H1 (cell line): ENCODE results near the gene KCNQ1OT1. TPM values are rescaled to one million over a fixed set of nuclear protein-coding genes. Genes with fewer than 3 reads are reported as not detected.

Source experiments
- CTCF ChIA-PET: fragments of 300-600 bp; sonication (Branson Sonifier 250); formaldehyde crosslinking; loops from one replicate; lab custom pipeline; 2021; ENCODE audit not compliant: partially characterized antibody; lab: Charles Lee
- POLR2A ChIA-PET: fragments of 300-600 bp; sonication (Branson Sonifier 250); formaldehyde crosslinking; loops from one replicate; lab custom pipeline; 2021; ENCODE audit warnings: inconsistent platforms; ENCODE audit not compliant: partially characterized antibody; lab: Charles Lee
- DNase-seq, 2 experiments: peaks; one replicate each; pipeline versions ENCODE4 v3.0.0 to v3.0.0-alpha.2; 2010 to 2022; ENCODE audit warnings: low spot score in 2 of 2, low read depth in 1 of 2, mixed read lengths in 1 of 2
- FAIRE-seq: peaks from 2 replicates; lab custom pipeline; 2011; peaks lifted over from hg19 to GRCh38; lab: Jason Lieb, UNC
- H2AFZ ChIP-seq: 2 replicates; pipeline ENCODE4 v1.8.1; 2012; ENCODE audit warnings: low read length, inconsistent platforms
- H2AK5ac ChIP-seq: 2 replicates; pipeline ENCODE4 v1.6.1; 2013; ENCODE audit warnings: low read depth, low read length
- H2BK120ac ChIP-seq: replicated peaks from 2 replicates; pipeline ENCODE3; 2013; ENCODE audit warnings: low read depth, low read length, inconsistent platforms
- H2BK12ac ChIP-seq: 2 replicates; pipeline ENCODE4 v1.6.1; 2013; ENCODE audit warnings: low read depth, low read length
- H2BK15ac ChIP-seq: 2 replicates; pipeline ENCODE4 v1.6.1; 2013; ENCODE audit warnings: low read length
- H2BK20ac ChIP-seq: 2 replicates; pipeline ENCODE4 v1.6.1; 2013; ENCODE audit warnings: low read length
- H2BK5ac ChIP-seq: 2 replicates; pipeline ENCODE4 v1.6.1; 2013; ENCODE audit warnings: low read depth, low read length
- H3K14ac ChIP-seq: 2 replicates; pipeline ENCODE4 v1.6.1; 2013; ENCODE audit warnings: inconsistent platforms; ENCODE audit not compliant: insufficient read length
- H3K18ac ChIP-seq: 2 replicates; pipeline ENCODE4 v1.6.1; 2013; ENCODE audit warnings: low read length; ENCODE audit errors: extremely low read depth
- H3K23ac ChIP-seq: 2 replicates; pipeline ENCODE4 v1.6.1; 2013; ENCODE audit warnings: inconsistent platforms; ENCODE audit not compliant: insufficient read length
- H3K23me2 ChIP-seq: 2 replicates; pipeline ENCODE4 v1.6.1; 2013; ENCODE audit warnings: low read depth, low read length
- H3K27ac ChIP-seq: 2 replicates; pipeline ENCODE4 v1.6.1; 2011; ENCODE audit warnings: low read depth, low read length, inconsistent platforms
- H3K27me3 ChIP-seq, 4 experiments: replicated peaks in 1 of 4; 1 replicate in 1 of 4; 2 replicates in 3 of 4; pipeline versions ENCODE4 v1.6.1 to v1.8.1; 2011 to 2013; ENCODE audit warnings: low read length in 3 of 4, mild to moderate bottlenecking in 3 of 4, inconsistent platforms in 2 of 4, mixed read lengths in 2 of 4, moderate library complexity in 1 of 4; ENCODE audit not compliant: control insufficient read depth in 3 of 4, insufficient read depth in 3 of 4; ENCODE audit errors: extremely low read depth in 1 of 4
- H3K36me3 ChIP-seq, 4 experiments: 2 replicates each; pipeline versions ENCODE4 v1.6.1 to v1.8.1; 2011 to 2013; ENCODE audit warnings: mild to moderate bottlenecking in 4 of 4, low read length in 3 of 4, moderate library complexity in 2 of 4, control low read depth in 1 of 4, inconsistent platforms in 1 of 4; ENCODE audit not compliant: insufficient read depth in 4 of 4, control insufficient read depth in 2 of 4
- H3K4ac ChIP-seq: replicated peaks from 2 replicates; pipeline ENCODE3; 2013; ENCODE audit warnings: low read length, low read depth, mixed read lengths, inconsistent platforms; ENCODE audit not compliant: insufficient read length
- H3K4me1 ChIP-seq, 4 experiments: replicated peaks in 1 of 4; 1 replicate in 1 of 4; 2 replicates in 3 of 4; pipeline versions ENCODE4 v1.6.1 to v1.8.1; 2011 to 2013; ENCODE audit warnings: low read length in 3 of 4, inconsistent platforms in 2 of 4, mixed read lengths in 1 of 4; ENCODE audit not compliant: insufficient read depth in 4 of 4, control insufficient read depth in 3 of 4
- H3K4me2 ChIP-seq, 2 experiments: 2 replicates each; pipeline versions ENCODE4 v1.6.1 to v1.8.1; 2011 to 2013; ENCODE audit warnings: low read depth in 2 of 2, low read length in 2 of 2, control low read depth in 1 of 2, inconsistent platforms in 1 of 2, mild to moderate bottlenecking in 1 of 2; ENCODE audit not compliant: insufficient read depth in 1 of 2
- H3K4me3 ChIP-seq, 4 experiments: fragments of 200-600, 300-600 bp in 1 of 4; sonication (generic), shearing (Covaris generic), sonication (Bioruptor Twin) in 1 of 4; 2 replicates each; pipeline versions ENCODE4 v1.5.1 to v1.8.1; 2011 to 2016; ENCODE audit warnings: low read length in 4 of 4, low read depth in 3 of 4, control low read depth in 2 of 4, inconsistent platforms in 2 of 4, mild to moderate bottlenecking in 2 of 4, mixed read lengths in 1 of 4, moderate library complexity in 1 of 4; ENCODE audit not compliant: insufficient read depth in 2 of 4; ENCODE audit errors: extremely low read depth in 1 of 4
- H3K56ac ChIP-seq: replicated peaks from 2 replicates; pipeline ENCODE3; 2013; ENCODE audit warnings: low read depth, mild to moderate bottlenecking, mixed read lengths, low read length, inconsistent platforms; ENCODE audit not compliant: insufficient read length
- H3K79me1 ChIP-seq: 2 replicates; pipeline ENCODE4 v1.6.1; 2013; ENCODE audit warnings: low read depth, low read length, control low read depth
- H3K79me2 ChIP-seq, 2 experiments: 2 replicates each; pipeline versions ENCODE4 v1.6.1 to v1.8.1; 2012 to 2013; ENCODE audit warnings: low read length in 2 of 2, mild to moderate bottlenecking in 2 of 2, inconsistent platforms in 1 of 2; ENCODE audit not compliant: insufficient read depth in 2 of 2, control insufficient read depth in 1 of 2
- H3K9ac ChIP-seq, 4 experiments: replicated peaks in 1 of 4; 1 replicate in 1 of 4; 2 replicates in 3 of 4; pipeline versions ENCODE4 v1.6.1 to v1.8.1; 2011 to 2013; ENCODE audit warnings: low read depth in 3 of 4, low read length in 3 of 4, control low read depth in 2 of 4, mild to moderate bottlenecking in 2 of 4, moderate library complexity in 2 of 4, inconsistent platforms in 1 of 4; ENCODE audit errors: extremely low read depth in 1 of 4
- H3K9me3 ChIP-seq, 2 experiments: 2 replicates each; pipeline versions ENCODE4 v1.6.1 to v1.8.1; 2012 to 2013; ENCODE audit warnings: mild to moderate bottlenecking in 2 of 2, moderate library complexity in 2 of 2, control low read depth in 1 of 2, inconsistent platforms in 1 of 2, low read depth in 1 of 2, low read length in 1 of 2, mixed read lengths in 1 of 2; ENCODE audit not compliant: insufficient read depth in 2 of 2
- H4K20me1 ChIP-seq, 2 experiments: replicated peaks in 1 of 2; 2 replicates each; pipeline versions ENCODE3 to v1.8.1; 2011 to 2013; ENCODE audit warnings: inconsistent platforms in 2 of 2, low read length in 2 of 2, mild to moderate bottlenecking in 1 of 2; ENCODE audit not compliant: insufficient read depth in 2 of 2, control insufficient read depth in 1 of 2
- H4K5ac ChIP-seq: 2 replicates; pipeline ENCODE4 v1.6.1; 2013; ENCODE audit warnings: low read length, low read depth, mixed read lengths, inconsistent platforms; ENCODE audit not compliant: insufficient read length
- H4K8ac ChIP-seq: 2 replicates; pipeline ENCODE4 v1.8.0; 2013; ENCODE audit warnings: mild to moderate bottlenecking, moderate library complexity, low read length, inconsistent platforms; ENCODE audit not compliant: insufficient read depth; ENCODE audit errors: extremely low read depth
- H4K91ac ChIP-seq: replicated peaks from 2 replicates; pipeline ENCODE3; 2013; ENCODE audit warnings: low read length, mixed read lengths, inconsistent platforms; ENCODE audit not compliant: insufficient read length
- BCL11A ChIP-seq, 2 experiments: IDR thresholded peaks; one replicate each; pipeline ENCODE4 v1.6.1; 2011; ENCODE audit warnings: low read depth in 2 of 2, low read length in 2 of 2, mild to moderate bottlenecking in 2 of 2
- EZH2 ChIP-seq: fragments of 200-600 bp; sonication (generic); IDR thresholded peaks from 2 replicates; pipeline ENCODE4 v1.7.1; 2012; ENCODE audit warnings: low read depth, mild to moderate bottlenecking, moderate library complexity, low read length, inconsistent platforms; ENCODE audit not compliant: severe bottlenecking
- KDM5A ChIP-seq: fragments of 200-600 bp; IDR thresholded peaks from 2 replicates; pipeline ENCODE4 v1.7.1; 2012; ENCODE audit warnings: mild to moderate bottlenecking, low read length, inconsistent platforms, mixed read lengths
- NANOG ChIP-seq: IDR thresholded peaks from 2 replicates; pipeline ENCODE4 v1.6.1; 2011; ENCODE audit warnings: low read length, low read depth, mild to moderate bottlenecking, inconsistent platforms; ENCODE audit not compliant: insufficient read depth, poor library complexity, severe bottlenecking
- POU5F1 ChIP-seq: IDR thresholded peaks from 2 replicates; pipeline ENCODE4 v1.6.1; 2011; ENCODE audit warnings: low read depth, mild to moderate bottlenecking, low read length, moderate library complexity
- RBBP5 ChIP-seq: IDR thresholded peaks from 2 replicates; pipeline ENCODE4 v1.7.1; 2012; ENCODE audit warnings: low read depth, mild to moderate bottlenecking, inconsistent platforms, low read length, moderate library complexity, borderline replicate concordance
- SIN3A ChIP-seq, 2 experiments: IDR thresholded peaks in 1 of 2; conservative IDR thresholded peaks in 1 of 2; 2 replicates each; pipeline ENCODE4 v1.6.1; 2011 to 2012; ENCODE audit warnings: low read length in 2 of 2, improper control_type of control experiment in 1 of 2, low read depth in 1 of 2, mild to moderate bottlenecking in 1 of 2
- SIRT6 ChIP-seq: IDR thresholded peaks from one replicate; pipeline ENCODE4 v1.7.1; 2012; ENCODE audit warnings: low read length, inconsistent platforms
- SP1 ChIP-seq: IDR thresholded peaks from 2 replicates; pipeline ENCODE4 v1.6.1; 2011; ENCODE audit warnings: low read depth, low read length
- SP2 ChIP-seq: IDR thresholded peaks from 2 replicates; pipeline ENCODE4 v1.6.1; 2012; ENCODE audit warnings: mild to moderate bottlenecking, low read length, inconsistent platforms
- SP4 ChIP-seq: IDR thresholded peaks from 2 replicates; pipeline ENCODE4 v1.6.1; 2012; ENCODE audit warnings: low read length, inconsistent platforms
- SUZ12 ChIP-seq: fragments of 200-600 bp; sonication (generic); IDR thresholded peaks from 2 replicates; pipeline ENCODE4 v1.6.1; 2012; ENCODE audit warnings: mild to moderate bottlenecking, inconsistent platforms, low read length, moderate library complexity, mixed read lengths
- TAF1 ChIP-seq: IDR thresholded peaks from 2 replicates; pipeline ENCODE4 v1.6.1; 2011; ENCODE audit warnings: mild to moderate bottlenecking, low read depth, low read length
- WGBS, 2 experiments: shearing (Covaris generic) in 1 of 2; methylation state at CpG; one replicate each; pipeline versions ENCODE4 v1.1.6 to v1.1.7; 2013 to 2015; ENCODE audit warnings: low lambda C conversion rate in 2 of 2, mixed read lengths in 2 of 2, inconsistent platforms in 1 of 2, low coverage in 1 of 2, missing lambda C conversion rate in 1 of 2; ENCODE audit not compliant: insufficient replicate concordance in 2 of 2, insufficient coverage in 1 of 2, insufficient read length in 1 of 2; ENCODE audit errors: extremely low coverage in 1 of 2, missing lambda C conversion rate in 1 of 2; 5-methylcytosine and 5-hydroxymethylcytosine counted together
- polyA plus RNA-seq, 7 experiments: library from polyadenylated mRNA; depleted of rRNA in 3 of 7; stranded (reverse) in 5 of 7; unstranded in 2 of 7; fragments of >200 nt in 5 of 7; fragments of 200-250 nt in 2 of 7; gene quantifications; 1 replicate in 5 of 7; 2 replicates in 1 of 7; 4 replicates in 1 of 7; pipeline versions ENCODE4 v1.2.1 to v1.2.3, GENCODE V29; 2011 to 2013; ENCODE audit warnings: missing spikeins in 2 of 7, mixed read lengths in 2 of 7
- total RNA-seq: library from RNA; stranded (reverse); fragmentation: NEBNext Ultra II Directional; extraction: Animal tissue kit (Norgen Biotek cat#: 25700); gene quantifications from 2 replicates; pipeline ENCODE4 v1.2.1, GENCODE V29; 2021
- TF ChIP-seq, protein P1 (sequence below): IDR thresholded peaks from 2 replicates; pipeline ENCODE4 v1.6.1; 2011; ENCODE audit warnings: low read depth, mild to moderate bottlenecking, low read length; ENCODE audit not compliant: insufficient read depth

Gene KCNQ1OT1
- total and polyA plus RNA-seq, 2 of the 8 experiments (the other 6 are each of a cell fraction or from before 2014, with no cell fraction given), result 0.21 to 1.2 TPM

DNA sequence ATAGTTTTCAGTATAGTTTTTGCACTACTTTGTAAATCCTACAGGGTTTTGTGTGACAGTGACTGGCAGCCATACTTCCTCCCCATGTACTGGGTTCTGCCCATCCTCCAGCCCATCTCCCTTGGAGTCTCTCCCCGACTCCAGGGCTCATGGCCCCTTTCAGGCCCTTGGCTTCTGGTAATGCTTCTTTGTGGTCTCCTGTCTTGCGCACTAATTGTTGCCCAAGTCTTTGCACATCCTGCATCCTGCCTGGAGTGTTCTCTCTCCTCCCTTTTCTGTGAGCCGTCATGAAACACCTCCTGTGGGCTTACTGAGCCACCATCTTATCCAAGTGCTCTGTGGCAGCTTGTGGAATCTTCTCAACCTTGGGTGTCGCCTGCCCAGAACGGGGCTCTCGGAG is 11.4 kb upstream of the KCNQ1OT1 start:
- ChIA-PET CTCF (no interaction called here), POLR2A (interaction anchor here (0.7 kb wide), 1 partner anchor 11 kb away, joined by 3 read pairs; the partner anchor contains the start of gene KCNQ1OT1)
- H2AFZ ChIP-seq, result no peak overlapping the region
- H2BK5ac ChIP-seq, result no peak overlapping the region
- H4K8ac ChIP-seq, result no peak overlapping the region; the same call in 1 of the 2 replicates
- H2BK120ac ChIP-seq, result no peak overlapping the region
- H3K9me3 ChIP-seq, result peaks cover 0 to 9% of the 10 kb centered on the region in 2 experiments; a peak in 2 of 4 replicates
- no peaks in the 10 kb centered on the region for H3K79me1 ChIP-seq
- WGBS, 2 experiments, result 97% methylated on average over 6 of the region's 6 CpGs; no CpG with 5 or more reads in 1 of the 2 experiments
- no peak overlapping the region for H4K91ac ChIP-seq
- no peak overlapping the region for H2BK12ac ChIP-seq
- peaks cover 0 to 3% (median 1%) of the 10 kb centered on the region in 4 experiments; a peak in 2 of 7 replicates for H3K4me1 ChIP-seq
- no peak overlapping the region for H3K56ac ChIP-seq
- DNase-seq, result no peak
- H3K36me3 ChIP-seq, result no peaks in the 10 kb centered on the region
- no peak overlapping the region for H2AK5ac ChIP-seq
- no peaks in the 10 kb centered on the region for H3K79me2 ChIP-seq
- H3K27me3 ChIP-seq, result peaks cover 0 to 71% (median 46%) of the 10 kb centered on the region in 4 experiments; a peak in 5 of 7 replicates
- H3K9ac ChIP-seq, result no peak overlapping the region
- H3K4ac ChIP-seq, result no peak overlapping the region
- no peak overlapping the region for H3K4me3 ChIP-seq
- no peak overlapping the region for H4K5ac ChIP-seq
- H3K18ac ChIP-seq, result no peak overlapping the region
- no peak for FAIRE-seq
- H2BK20ac ChIP-seq, result no peak overlapping the region
- no peak overlapping the region for H3K4me2 ChIP-seq
- H3K23ac ChIP-seq, result no peak overlapping the region
- H3K14ac ChIP-seq, result no peak overlapping the region
- H3K23me2 ChIP-seq, result no peaks in the 10 kb centered on the region
- H3K27ac ChIP-seq, result no peak overlapping the region
- H4K20me1 ChIP-seq, result peaks cover 0 to 2% of the 10 kb centered on the region in 2 experiments
- no peak overlapping the region for H2BK15ac ChIP-seq
- TF ChIP-seq RBBP5, result no peak
- TF ChIP-seq TAF1, result no peak
- no peak for TF ChIP-seq SUZ12
- no peak for TF ChIP-seq EZH2
- TF ChIP-seq SP2, result no peak
- TF ChIP-seq SP1, result no peak
- no peak for TF ChIP-seq NANOG
- no peak for TF ChIP-seq SP4
- TF ChIP-seq POU5F1, result no peak
- no peak for TF ChIP-seq SIRT6
- TF ChIP-seq, protein P1, sequence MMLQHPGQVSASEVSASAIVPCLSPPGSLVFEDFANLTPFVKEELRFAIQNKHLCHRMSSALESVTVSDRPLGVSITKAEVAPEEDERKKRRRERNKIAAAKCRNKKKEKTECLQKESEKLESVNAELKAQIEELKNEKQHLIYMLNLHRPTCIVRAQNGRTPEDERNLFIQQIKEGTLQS, result no peak
- no peak for TF ChIP-seq SIN3A (conservative IDR thresholded peaks at IDR 0.05 in 1 of 2, IDR thresholded peaks at IDR 0.05 in 1 of 2; ENCODE audit: low read depth in 1 of 2, low read length in 2 of 2)
- TF ChIP-seq BCL11A (IDR thresholded peaks at IDR 0.05; ENCODE audit: low read depth in 2 of 2, low read length in 2 of 2), result no peak
- no peak for TF ChIP-seq KDM5A
